C4-2B (cell line): ENCODE data around the gene TNFRSF19.

Experiments used
- H3K27ac ChIP-seq: fragments of 450-650 bp; 2 replicates; pipeline ENCODE4 v1.5.1; 2017
- CTCF ChIP-seq: fragments of 450-650 bp; conservative IDR thresholded peaks from 2 replicates; pipeline ENCODE4 v1.5.1; 2017; ENCODE audit warnings: mild to moderate bottlenecking
- ZFX ChIP-seq: fragments of 450-650 bp; IDR thresholded peaks from 2 replicates; pipeline ENCODE4 v1.6.1; 2017

Gene TNFRSF19

GRCh38 chr13:23620613-23621315 lies 50.6 kb downstream of the TNFRSF19 start:
- TF ChIP-seq ZFX, result no peak
- no peak for TF ChIP-seq CTCF
- H3K27ac ChIP-seq, result no peak overlapping the region

DNA sequence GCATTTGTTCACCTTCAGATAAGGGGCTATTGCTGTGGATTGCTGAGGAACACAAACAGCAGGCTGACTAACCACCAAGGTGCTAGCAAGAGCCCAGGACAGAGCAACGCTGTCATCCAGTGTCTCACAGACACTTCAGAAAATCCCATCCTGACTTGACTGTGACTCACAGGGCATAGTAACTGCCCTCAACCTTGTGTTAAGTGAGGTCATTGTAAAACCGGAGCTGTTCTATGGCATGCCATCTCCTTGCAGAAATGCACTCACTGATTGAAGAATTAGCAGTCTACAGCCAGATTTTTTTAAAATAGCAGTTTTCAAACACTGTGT lies 51.1 kb downstream of the TNFRSF19 start:
- H3K27ac ChIP-seq, result no peak overlapping the region
- TF ChIP-seq ZFX (no peak), CTCF (no peak)

DNA sequence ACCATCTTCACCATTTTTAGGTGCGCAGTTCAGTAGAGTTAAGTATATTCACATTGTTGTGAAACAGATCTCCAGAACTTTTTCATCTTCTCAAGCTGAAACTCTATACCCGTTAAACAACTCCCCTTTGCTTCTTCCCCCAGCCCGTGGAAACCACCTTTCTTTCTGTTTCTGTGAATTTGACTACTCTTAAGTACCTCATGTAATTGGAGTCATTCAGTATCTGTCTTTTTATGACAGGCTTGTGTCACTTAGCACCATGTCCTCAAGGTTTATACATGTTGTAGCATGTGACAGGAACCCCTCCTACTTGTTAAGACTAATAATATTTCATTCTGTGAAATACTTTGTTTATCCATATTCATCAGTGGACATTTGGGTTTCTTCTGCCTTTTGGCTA lies 52.8 kb downstream of the TNFRSF19 start:
- no peak overlapping the region for H3K27ac ChIP-seq
- no peak for TF ChIP-seq CTCF
- TF ChIP-seq ZFX, result no peak

DNA sequence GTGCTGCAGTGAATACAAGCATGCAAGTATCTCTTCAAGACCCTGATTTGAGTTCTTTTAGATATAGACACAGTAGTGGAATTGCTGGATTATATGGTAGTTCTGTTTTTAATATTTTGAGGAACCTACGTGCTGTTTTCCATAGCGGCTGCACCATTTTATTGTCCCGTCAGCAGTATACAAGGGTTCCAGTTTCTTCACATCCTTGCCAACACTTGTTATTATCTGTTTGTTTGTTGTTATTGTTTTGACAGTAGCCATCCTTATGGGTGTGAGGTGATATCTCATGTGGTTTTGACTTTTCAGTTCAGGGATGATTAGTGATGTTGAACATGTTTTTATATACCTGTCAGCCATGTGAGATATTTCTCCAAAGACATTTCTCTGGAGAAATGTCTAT lies 53.2 kb downstream of the TNFRSF19 start:
- no peak for TF ChIP-seq ZFX
- TF ChIP-seq CTCF, result no peak

DNA sequence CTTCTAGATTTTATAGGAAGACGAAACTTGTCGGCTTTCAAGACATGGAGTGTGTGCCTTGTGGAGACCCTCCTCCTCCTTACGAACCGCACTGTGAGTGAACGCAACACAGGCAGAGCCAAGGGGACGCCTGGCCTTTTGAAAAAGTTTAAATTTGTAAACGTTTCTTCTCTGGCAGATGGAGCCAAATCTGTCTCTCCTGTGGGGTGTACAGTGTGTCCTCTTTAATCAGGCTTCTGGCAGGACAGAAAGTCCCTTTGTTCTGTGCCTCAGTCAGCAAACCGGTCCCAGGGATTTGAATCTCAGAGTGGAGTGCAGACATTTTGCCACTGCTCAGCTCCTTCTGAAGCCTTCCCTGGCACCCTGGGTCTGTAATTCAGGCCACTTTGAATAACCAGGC lies 56.5 kb downstream of the TNFRSF19 start:
- no peak for TF ChIP-seq CTCF
- TF ChIP-seq ZFX, result no peak
- H3K27ac ChIP-seq, result 0 out of 2 replicates have a peak overlapping the region, but pooled peaks have one; percentile 0

More for the DNA sequence above, 53.2 kb downstream of the TNFRSF19 start:
- H3K27ac ChIP-seq, result no peak overlapping the region

GRCh38 chr13:23627410-23627809 lies 57.2 kb downstream of the TNFRSF19 start:
- no peak for TF ChIP-seq CTCF
- TF ChIP-seq ZFX, result no peak
- no peak overlapping the region; the same call in 1 of the 2 replicates for H3K27ac ChIP-seq

DNA sequence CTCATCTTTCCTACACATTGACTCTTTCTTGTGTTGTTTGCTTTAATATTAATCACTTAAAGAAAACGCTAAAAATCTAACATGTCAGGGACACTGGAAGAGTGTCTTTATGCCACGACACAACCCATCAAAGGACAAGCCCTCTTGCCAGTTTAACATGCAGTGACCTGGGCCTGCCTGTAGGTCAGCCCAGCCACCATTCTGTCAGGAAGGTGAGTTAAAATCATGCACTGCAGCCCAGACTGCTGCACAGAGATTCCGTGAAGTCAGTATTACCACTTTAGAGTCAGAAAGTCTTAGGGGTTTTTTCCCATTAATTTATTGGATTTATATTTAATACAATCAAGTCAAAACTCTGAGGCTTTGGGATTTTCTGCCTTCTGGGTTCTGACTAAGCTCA lies 58.0 kb downstream of the TNFRSF19 start:
- TF ChIP-seq CTCF, result no peak; the same call in 1 of the 2 replicates
- H3K27ac ChIP-seq, result peak overlapping the region; percentile 20; the same call in 1 of the 2 replicates
